Dendritic cell treated with granulocyte-macrophage colony-stimulating factor and Interleukin-4, amounts not matched to agents 40 ng/mL and 50 ng/mL, for 4 days (primary cell): ENCODE measurements around the gene CDK19.

Experiments used
- H3K27ac Mint-ChIP-seq: one replicate; pipeline ENCODE4 v1.8.0; 2022; ENCODE audit warnings: mild to moderate bottlenecking, mixed read lengths
- H3K27me3 Mint-ChIP-seq: one replicate; pipeline ENCODE4 v1.8.0; 2022; ENCODE audit warnings: mild to moderate bottlenecking, mixed read lengths
- H3K36me3 Mint-ChIP-seq: one replicate; pipeline ENCODE4 v1.8.0; 2022; ENCODE audit warnings: low read depth, mixed read lengths
- H3K4me1 Mint-ChIP-seq: one replicate; pipeline ENCODE4 v1.8.0; 2022; ENCODE audit warnings: low read depth, mixed read lengths
- H3K4me3 Mint-ChIP-seq: one replicate; pipeline ENCODE4 v1.8.0; 2022; ENCODE audit warnings: mild to moderate bottlenecking, moderate library complexity, mixed read lengths
- H3K9me3 Mint-ChIP-seq: one replicate; pipeline ENCODE4 v1.8.0; 2022; ENCODE audit warnings: mixed read lengths
- intact Hi-C: fragments of 100-400 bp; cut with micrococcal nuclease; formaldehyde crosslinking; loops from one replicate; pipeline ENCODE4 v1.15.0; 2022

Gene CDK19

GRCh38 chr6:110665600-110665999, 149.7 kb downstream of the CDK19 start:
- Mint-ChIP-seq H3K27me3 (no peaks in the 10 kb centered on the region), H3K4me3 (no peak overlapping the region), H3K4me1 (peaks cover 26% of the 10 kb centered on the region), H3K27ac (peak overlapping the region; percentile 94), H3K36me3 (peaks cover 19% of the 10 kb centered on the region), H3K9me3 (no peaks in the 10 kb centered on the region)
- intact Hi-C loops = no loop called here

- Mint-ChIP-seq H3K27ac (peak overlapping the region; percentile 94), H3K4me3 (no peak overlapping the region)
- intact Hi-C loops = no loop called here
Observed at GRCh38 chr6:110664933-110665332, 150.3 kb downstream of the CDK19 start.

GRCh38 chr6:110662490-110663211, 152.6 kb downstream of the CDK19 start:
- H3K4me1 Mint-ChIP-seq = peaks cover 26% of the 10 kb centered on the region
- H3K36me3 Mint-ChIP-seq = peaks cover 25% of the 10 kb centered on the region
- no peak overlapping the region for H3K4me3 Mint-ChIP-seq
- H3K27me3 Mint-ChIP-seq = no peaks in the 10 kb centered on the region
- H3K9me3 Mint-ChIP-seq = no peaks in the 10 kb centered on the region
- no peak overlapping the region for H3K27ac Mint-ChIP-seq
- intact Hi-C loops = no loop called here

More at GRCh38 chr6:110664933-110665332, 150.3 kb downstream of the CDK19 start:
- Mint-ChIP-seq H3K9me3 (no peaks in the 10 kb centered on the region), H3K4me1 (peaks cover 26% of the 10 kb centered on the region), H3K27me3 (no peaks in the 10 kb centered on the region), H3K36me3 (peaks cover 25% of the 10 kb centered on the region)

GRCh38 chr6:110661414-110661813, 153.9 kb downstream of the CDK19 start:
- H3K27ac Mint-ChIP-seq = no peak overlapping the region
- peaks cover 26% of the 10 kb centered on the region for H3K4me1 Mint-ChIP-seq
- H3K27me3 Mint-ChIP-seq = no peaks in the 10 kb centered on the region
- peaks cover 22% of the 10 kb centered on the region for H3K36me3 Mint-ChIP-seq
- no peaks in the 10 kb centered on the region for H3K9me3 Mint-ChIP-seq
- H3K4me3 Mint-ChIP-seq = no peak overlapping the region
- intact Hi-C loops = no loop called here

- Mint-ChIP-seq H3K9me3 (no peaks in the 10 kb centered on the region), H3K27ac (no peak overlapping the region), H3K36me3 (peaks cover 22% of the 10 kb centered on the region), H3K4me1 (peaks cover 18% of the 10 kb centered on the region), H3K27me3 (no peaks in the 10 kb centered on the region), H3K4me3 (no peak overlapping the region)
- intact Hi-C loops = no loop called here
Observed at GRCh38 chr6:110660066-110660655, 155.1 kb downstream of the CDK19 start.

GRCh38 chr6:110658631-110659211, 156.5 kb downstream of the CDK19 start:
- H3K9me3 Mint-ChIP-seq = no peaks in the 10 kb centered on the region
- intact Hi-C loops = no loop called here
- H3K27me3 Mint-ChIP-seq = no peaks in the 10 kb centered on the region
- no peak overlapping the region for H3K4me3 Mint-ChIP-seq
- no peak overlapping the region for H3K27ac Mint-ChIP-seq
- H3K4me1 Mint-ChIP-seq = peaks cover 4% of the 10 kb centered on the region
- peaks cover 16% of the 10 kb centered on the region for H3K36me3 Mint-ChIP-seq

GRCh38 chr6:110656492-110656891, 158.8 kb downstream of the CDK19 start:
- no peak overlapping the region for H3K27ac Mint-ChIP-seq
- H3K27me3 Mint-ChIP-seq = no peaks in the 10 kb centered on the region
- peaks cover 29% of the 10 kb centered on the region for H3K36me3 Mint-ChIP-seq
- no peaks in the 10 kb centered on the region for H3K9me3 Mint-ChIP-seq
- no peak overlapping the region for H3K4me3 Mint-ChIP-seq
- intact Hi-C loops = no loop called here
- H3K4me1 Mint-ChIP-seq = no peaks in the 10 kb centered on the region

GRCh38 chr6:110655821-110656220, 159.4 kb downstream of the CDK19 start:
- H3K9me3 Mint-ChIP-seq = no peaks in the 10 kb centered on the region
- intact Hi-C loops = no loop called here
- H3K27me3 Mint-ChIP-seq = no peaks in the 10 kb centered on the region
- peaks cover 2% of the 10 kb centered on the region for H3K4me1 Mint-ChIP-seq
- H3K27ac Mint-ChIP-seq = no peak overlapping the region
- no peak overlapping the region for H3K4me3 Mint-ChIP-seq
- peaks cover 31% of the 10 kb centered on the region for H3K36me3 Mint-ChIP-seq

GRCh38 chr6:110654096-110654820, 161.0 kb downstream of the CDK19 start:
- Mint-ChIP-seq H3K4me1 (peaks cover 8% of the 10 kb centered on the region), H3K27ac (no peak overlapping the region), H3K4me3 (no peak overlapping the region), H3K27me3 (no peaks in the 10 kb centered on the region), H3K9me3 (no peaks in the 10 kb centered on the region), H3K36me3 (peaks cover 26% of the 10 kb centered on the region)
- intact Hi-C loops = no loop called here

- no peaks in the 10 kb centered on the region for H3K9me3 Mint-ChIP-seq
- H3K36me3 Mint-ChIP-seq = peaks cover 26% of the 10 kb centered on the region
- no peak overlapping the region for H3K4me3 Mint-ChIP-seq
- intact Hi-C loops = no loop called here
- H3K4me1 Mint-ChIP-seq = peaks cover 8% of the 10 kb centered on the region
- no peak overlapping the region for H3K27ac Mint-ChIP-seq
- no peaks in the 10 kb centered on the region for H3K27me3 Mint-ChIP-seq
Observed at GRCh38 chr6:110653381-110653780, 161.9 kb downstream of the CDK19 start.

GRCh38 chr6:110652520-110652919, 162.7 kb downstream of the CDK19 start:
- Mint-ChIP-seq H3K4me1 (peaks cover 8% of the 10 kb centered on the region), H3K4me3 (no peak overlapping the region), H3K27ac (no peak overlapping the region), H3K9me3 (no peaks in the 10 kb centered on the region), H3K36me3 (peaks cover 26% of the 10 kb centered on the region), H3K27me3 (no peaks in the 10 kb centered on the region)
- intact Hi-C loops = no loop called here

GRCh38 chr6:110650755-110651154, 164.5 kb downstream of the CDK19 start:
- Mint-ChIP-seq H3K36me3 (peaks cover 42% of the 10 kb centered on the region), H3K4me3 (no peak overlapping the region), H3K27ac (peak overlapping the region; percentile 1), H3K9me3 (peaks cover 16% of the 10 kb centered on the region), H3K27me3 (no peaks in the 10 kb centered on the region), H3K4me1 (peaks cover 8% of the 10 kb centered on the region)
- intact Hi-C loops = no loop called here

GRCh38 chr6:110649704-110650103, 165.6 kb downstream of the CDK19 start:
- H3K4me1 Mint-ChIP-seq = peaks cover 8% of the 10 kb centered on the region
- no peaks in the 10 kb centered on the region for H3K27me3 Mint-ChIP-seq
- peaks cover 45% of the 10 kb centered on the region for H3K36me3 Mint-ChIP-seq
- intact Hi-C loops = no loop called here
- peaks cover 16% of the 10 kb centered on the region for H3K9me3 Mint-ChIP-seq
- no peak overlapping the region for H3K27ac Mint-ChIP-seq
- no peak overlapping the region for H3K4me3 Mint-ChIP-seq
